ENCODE measurements around the gene RNASET2.
"Not testable (repeated sequence)": the region's sequence is repeated elsewhere in the genome, so short reads cannot be mapped to it uniquely, and the experiment has no call there.

Gene RNASET2

GRCh38 chr6:166970091-166970490, 13.7 kb upstream of the RNASET2 start:
- DNase-seq (ENCODE audit: low read depth in 2 of 2): no peak

- no peak for DNase-seq (ENCODE audit: low read depth in 2 of 2)
Observed at GRCh38 chr6:166969390-166970002, 13.1 kb upstream of the RNASET2 start.

GRCh38 chr6:166966268-166966667, 9.9 kb upstream of the RNASET2 start:
- DNase-seq (ENCODE audit: low read depth in 2 of 2): no peak

DNA sequence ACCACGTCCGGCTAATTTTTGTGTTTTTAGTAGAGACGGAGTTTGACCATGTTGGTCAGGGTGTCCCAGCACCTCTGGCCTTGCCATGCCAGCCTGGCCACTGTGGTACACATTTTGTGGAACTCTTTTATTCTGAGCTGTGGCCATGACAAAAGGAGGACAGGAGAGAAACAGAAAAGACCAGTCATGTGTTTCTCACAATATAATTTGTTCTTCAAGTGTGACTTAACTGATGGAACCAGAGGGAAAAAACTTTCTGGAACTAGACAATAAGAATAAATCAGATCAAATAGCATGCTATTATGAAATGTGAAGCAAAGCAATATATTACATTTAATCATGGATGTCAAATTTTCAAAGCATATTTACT, 4.2 kb upstream of the RNASET2 start:
- DNase-seq (ENCODE audit: low read depth in 2 of 2): no peak

- no peak for DNase-seq (ENCODE audit: low read depth in 2 of 2)
Observed at GRCh38 chr6:166959911-166960608, 3.7 kb upstream of the RNASET2 start.

DNA sequence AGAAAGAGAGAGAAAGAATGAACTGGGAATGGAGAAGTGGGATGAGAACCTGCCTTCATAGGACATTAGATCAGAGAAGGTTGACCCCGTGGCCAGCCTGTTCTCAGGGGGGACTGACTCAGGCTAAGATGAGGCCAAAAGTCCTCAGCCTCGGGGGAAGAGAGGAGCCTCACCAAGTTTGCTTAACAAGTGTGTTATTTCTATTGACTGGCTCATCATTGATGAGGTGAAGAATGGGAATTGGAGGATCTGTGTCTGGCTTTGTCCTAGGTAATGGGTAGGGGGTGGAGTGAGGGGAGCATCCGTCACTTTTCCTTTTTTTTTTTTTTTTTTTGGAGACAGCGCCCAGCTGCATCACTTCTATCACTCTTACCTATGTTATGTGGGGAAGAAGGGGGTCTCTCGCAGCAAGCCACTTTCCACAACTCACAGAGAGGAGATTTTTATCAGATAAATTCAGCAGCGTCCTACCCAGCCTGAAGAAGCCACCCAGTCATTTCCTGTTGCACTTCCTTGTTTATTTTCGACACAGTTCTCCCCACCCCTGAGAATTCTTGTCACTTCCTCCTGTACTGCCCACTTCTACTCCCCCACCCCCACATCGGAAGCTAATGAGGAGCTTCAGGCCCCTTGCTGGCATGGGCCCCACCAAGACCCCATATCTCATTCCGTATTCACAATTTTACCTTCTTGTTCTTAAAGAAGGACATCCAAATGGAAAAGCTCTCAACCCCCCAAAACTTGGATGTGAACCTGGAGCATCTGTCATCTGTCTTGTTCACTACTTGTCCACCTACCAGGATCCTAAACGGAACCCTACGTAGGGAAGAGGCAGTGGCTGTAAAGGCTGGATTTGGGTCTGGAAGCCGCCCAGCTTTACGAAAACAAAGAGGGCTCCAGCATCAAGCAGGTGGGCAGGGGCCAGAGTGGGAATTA, 2.8 kb upstream of the RNASET2 start:
- no peak for DNase-seq (ENCODE audit: low read depth in 2 of 2)

- no peak for DNase-seq (ENCODE audit: low read depth in 2 of 2)
Observed at GRCh38 chr6:166957805-166958076, 1.4 kb upstream of the RNASET2 start.

DNA sequence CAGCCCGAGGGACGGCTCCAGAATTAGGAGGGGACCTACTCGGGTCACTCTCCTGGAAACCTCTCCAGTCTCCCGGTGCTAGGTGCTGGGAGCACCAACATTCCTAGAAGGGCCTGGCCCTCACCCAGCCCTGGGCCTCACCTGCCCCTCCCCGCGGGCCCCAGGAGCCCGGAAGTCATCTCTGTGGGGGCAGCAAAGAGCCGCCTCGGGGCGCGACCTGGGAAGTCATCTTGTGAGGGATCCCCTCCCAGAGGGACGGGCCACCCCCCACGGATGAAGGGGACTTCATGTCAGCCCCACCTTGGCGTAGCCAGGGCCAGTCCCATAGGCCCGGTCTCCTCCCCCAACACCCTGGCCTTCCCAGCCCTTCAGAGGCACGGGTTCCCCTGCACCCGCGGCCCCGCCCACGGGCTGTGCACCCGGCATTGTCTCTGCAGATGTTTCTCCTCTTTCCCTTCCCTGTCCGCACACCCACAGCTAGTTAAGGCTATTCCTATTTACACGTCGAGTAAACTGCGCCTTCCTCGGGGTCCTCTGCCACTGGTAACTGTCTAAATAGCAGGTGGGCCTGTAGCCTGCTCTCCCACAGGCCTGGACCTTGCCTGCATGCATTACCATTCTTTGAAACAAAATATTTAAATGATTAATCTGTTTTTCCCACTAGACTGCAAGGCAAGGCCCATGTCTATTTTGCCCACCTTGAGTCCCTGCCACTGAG, 896 bp upstream of the RNASET2 start:
- DNase-seq (ENCODE audit: low read depth in 2 of 2): peak in 1 of 2 donors; percentile 40

- DNase-seq (ENCODE audit: low read depth in 2 of 2): no peak
Observed at GRCh38 chr6:166955865-166956443, 396 bp downstream of the RNASET2 start.

- DNase-seq (ENCODE audit: low read depth in 2 of 2): no peak
Observed at GRCh38 chr6:166955121-166955864, 1.1 kb downstream of the RNASET2 start.

DNA sequence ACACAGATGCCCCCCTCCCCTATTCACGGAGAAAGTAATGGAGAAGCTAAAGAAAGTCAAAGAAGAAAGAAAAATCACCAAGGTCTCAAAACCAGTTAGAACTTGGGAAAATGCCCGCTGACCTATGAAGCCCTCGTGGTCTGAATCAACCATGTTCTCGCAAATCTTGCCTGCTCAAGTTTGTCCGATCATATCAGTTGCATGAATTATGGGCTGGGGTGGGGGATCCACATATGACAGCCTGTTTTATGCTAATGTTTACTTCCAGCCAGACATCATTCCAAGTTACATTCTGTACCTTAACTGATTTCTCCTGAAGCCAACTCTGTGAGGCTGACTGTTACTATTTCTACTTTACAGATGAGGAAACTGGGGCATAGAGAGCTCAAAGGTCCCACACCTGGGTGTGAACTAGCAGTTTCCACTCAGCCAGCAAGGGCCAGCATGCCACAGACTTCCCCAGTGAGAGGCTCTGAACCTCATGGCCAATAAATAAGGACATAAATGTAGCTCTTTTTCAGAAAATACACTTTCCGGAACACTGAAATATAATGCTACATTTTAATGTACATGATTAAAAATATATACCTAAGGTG, 2.1 kb downstream of the RNASET2 start:
- DNase-seq (ENCODE audit: low read depth in 2 of 2): no peak

DNA sequence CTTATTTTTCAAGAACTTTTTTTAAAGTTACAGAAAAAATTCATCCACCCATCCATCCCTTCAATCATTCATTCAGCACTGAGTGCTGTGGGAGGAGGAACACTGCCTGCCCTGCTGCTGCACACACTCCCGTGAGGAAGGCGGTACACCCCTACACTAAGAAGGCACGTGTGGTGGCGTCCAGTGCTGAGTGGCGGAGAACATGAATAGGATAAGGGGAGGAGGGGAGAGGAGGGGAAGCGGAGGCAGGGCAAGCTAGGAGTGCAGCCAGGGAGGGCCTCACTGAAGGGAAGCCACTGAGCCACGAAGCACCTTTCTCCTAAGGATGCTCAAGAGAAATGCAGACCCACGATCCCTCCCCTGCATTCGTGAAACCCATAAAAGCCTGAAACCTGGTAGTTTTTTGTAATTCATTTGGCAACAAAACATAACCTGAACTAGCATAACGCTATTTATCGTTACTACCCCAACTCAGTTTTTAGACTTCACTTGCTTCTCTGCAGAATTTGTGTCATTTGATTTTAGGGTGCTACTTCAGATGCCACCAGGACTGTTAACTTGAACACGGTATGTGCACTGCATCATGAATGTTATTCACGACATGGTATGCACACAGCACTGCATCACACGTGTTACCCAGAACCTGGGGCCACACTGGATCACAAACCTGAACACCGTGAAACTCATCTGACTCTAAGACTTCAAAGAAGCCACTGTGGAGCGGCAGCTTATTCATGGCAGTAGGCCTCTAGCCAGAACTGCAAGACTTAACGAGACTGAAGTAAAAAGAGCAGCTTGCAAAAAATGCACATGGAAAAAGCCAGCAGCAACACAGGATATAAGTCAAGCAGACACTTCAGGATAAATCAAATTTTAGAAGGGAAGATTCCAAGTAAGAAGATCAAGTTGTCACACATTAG, 3.5 kb downstream of the RNASET2 start:
- no peak for DNase-seq (ENCODE audit: low read depth in 2 of 2)

DNA sequence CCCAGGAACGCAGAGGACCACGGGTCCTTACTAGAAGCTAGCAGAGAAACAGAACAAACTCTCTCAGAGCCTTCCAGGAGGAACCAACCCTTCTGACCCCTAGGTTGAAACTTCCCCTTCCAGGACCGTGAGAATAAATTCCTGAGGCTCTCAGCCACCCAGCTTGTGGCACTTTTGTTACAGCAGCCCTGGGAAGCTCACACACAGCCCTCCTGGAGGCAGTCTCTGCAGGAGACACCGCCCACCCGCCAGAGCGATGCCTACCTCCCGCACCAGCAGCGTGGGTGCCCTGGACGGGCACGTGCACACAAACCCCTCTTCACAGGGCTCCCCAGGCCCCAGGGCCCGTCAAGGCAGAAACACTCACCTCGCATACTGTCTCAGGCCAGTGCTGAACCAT, 4.2 kb downstream of the RNASET2 start:
- no peak for DNase-seq (ENCODE audit: low read depth in 2 of 2)

- DNase-seq (ENCODE audit: low read depth in 2 of 2): no peak
Observed at GRCh38 chr6:166951670-166952060, 4.7 kb downstream of the RNASET2 start.

- peak; percentile 53 to 80 for DNase-seq (ENCODE audit: low read depth in 2 of 2)
Observed at GRCh38 chr6:166950892-166951669, 5.3 kb downstream of the RNASET2 start.

DNA sequence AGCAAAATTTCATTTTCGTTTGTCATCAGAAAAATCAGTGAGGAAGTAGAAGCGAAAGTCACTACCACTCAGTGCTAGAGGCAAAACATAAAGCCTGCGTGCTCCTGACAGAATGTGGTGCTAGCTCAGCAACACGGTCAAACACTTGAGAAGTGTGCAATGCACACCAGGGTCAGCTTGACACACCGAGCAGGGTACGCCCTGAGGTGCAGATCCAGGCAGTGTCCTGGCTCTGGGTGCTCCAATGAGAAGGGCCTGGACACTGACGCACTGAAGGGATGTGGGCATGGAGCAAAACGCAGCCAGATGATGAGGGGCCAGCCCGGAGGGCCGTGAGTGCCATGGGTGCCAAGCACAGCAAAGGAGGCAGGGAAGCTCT, 5.9 kb downstream of the RNASET2 start:
- DNase-seq (ENCODE audit: low read depth in 2 of 2): no peak

DNA sequence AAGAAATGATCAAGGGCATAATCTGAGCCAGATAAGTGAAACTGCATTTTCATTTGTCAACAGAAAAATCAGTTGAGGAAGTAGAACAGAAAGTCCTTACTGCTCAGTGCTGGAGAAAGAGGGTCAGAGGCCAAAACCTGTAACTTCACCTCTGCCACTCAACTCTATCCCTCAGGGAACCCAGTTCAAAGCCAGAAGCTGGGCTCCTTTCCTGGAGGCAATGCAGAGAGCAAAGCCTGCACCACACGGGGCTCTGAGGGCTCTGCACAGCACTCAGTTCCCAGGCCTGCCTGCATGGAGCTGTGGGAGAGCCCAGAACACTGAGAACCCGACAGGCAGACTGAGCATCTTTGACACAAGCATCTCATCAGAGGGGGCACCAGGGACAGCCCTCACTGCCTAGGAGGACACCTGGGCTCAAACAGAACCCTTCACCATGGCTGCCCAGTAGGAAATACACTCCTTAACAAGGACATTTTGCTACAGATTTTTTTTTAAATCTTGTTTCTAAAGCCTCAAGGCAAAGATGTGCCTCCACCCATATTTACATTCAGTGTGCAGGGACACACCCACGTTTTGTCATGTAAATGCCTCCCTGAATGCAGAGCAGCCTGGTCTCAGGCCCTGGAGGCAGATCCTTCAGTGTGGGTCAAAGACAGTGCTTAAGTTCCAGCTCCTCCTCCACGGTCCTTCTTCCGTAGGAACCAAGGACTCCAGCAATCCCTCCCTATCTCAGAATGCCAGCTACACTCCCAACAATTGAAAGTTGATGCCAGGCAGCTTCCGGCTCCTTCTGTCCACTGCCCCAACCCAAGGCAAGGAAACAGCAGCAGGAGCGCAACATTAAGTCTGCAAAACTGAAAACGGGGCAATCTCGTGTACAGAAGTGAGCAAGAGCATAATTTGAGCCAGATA, 6.6 kb downstream of the RNASET2 start:
- no peak for DNase-seq (ENCODE audit: low read depth in 2 of 2)

DNA sequence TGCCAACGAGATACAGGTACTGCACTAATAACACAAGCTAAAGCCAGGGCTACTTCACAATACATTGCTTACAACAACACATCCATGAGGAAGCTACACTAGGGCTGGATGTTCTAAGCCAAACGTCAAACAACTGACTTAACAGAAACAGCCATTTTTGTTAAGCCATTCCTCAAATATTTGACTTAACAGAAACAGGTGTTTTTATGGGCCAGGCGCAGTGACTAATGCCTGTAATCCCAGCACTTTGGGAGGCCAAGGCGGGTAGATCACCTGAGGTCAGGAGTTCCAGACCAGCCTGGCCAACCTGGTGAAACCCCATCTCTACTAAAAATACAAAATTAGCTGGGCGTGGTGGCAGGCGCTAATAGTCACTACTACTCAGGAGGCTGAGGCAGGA, 7.6 kb downstream of the RNASET2 start:
- not testable (repeated sequence) for DNase-seq (ENCODE audit: low read depth in 2 of 2)
